Measurements from ENCODE around the gene WDFY3.

Gene WDFY3

DNA sequence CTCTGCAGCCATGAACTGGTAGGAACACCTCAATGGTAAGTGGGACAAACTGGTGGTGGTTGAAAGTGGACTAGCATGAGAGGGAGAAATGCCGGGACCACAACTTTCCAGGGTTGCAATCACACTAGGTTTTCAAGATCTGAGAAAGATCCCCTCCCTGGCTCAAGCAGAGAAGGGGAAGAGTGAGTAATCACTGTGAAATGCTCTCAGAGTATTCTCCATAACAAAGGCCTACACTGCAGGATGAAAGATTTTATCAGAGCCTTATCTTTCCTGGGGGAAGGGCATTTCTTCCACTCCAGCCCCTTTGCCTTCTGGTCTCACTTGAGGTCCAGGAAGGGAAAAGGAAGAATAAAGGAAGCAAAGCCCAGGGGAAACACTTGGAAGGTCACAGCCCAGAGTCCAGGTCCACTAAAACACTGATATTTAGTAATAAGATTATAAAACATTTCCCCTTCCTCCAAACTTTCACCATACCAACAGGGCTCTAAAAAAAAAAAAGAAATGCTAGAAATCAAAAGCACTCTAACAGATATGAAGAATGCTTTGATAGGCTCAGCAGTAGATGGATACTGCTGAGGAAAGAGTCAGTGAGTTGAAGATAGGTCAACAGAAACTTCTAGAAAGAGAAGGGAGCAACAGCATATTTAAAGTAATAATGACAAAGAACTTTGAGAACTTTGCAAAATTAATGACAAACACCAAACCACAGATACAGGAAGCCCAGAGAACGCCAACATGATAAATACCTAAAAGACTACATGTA is 95.9 kb downstream of the WDFY3 start:
- TF ChIP-seq TEAD4 (IDR thresholded peaks at IDR 0.05) = no peak
- TF ChIP-seq RAD21 (IDR thresholded peaks at IDR 0.05; ENCODE audit: low read depth) = no peak
- TF ChIP-seq FOXM1 (IDR thresholded peaks at IDR 0.05; ENCODE audit: borderline replicate concordance, low read depth) = no peak
- TF ChIP-seq, protein P1, sequence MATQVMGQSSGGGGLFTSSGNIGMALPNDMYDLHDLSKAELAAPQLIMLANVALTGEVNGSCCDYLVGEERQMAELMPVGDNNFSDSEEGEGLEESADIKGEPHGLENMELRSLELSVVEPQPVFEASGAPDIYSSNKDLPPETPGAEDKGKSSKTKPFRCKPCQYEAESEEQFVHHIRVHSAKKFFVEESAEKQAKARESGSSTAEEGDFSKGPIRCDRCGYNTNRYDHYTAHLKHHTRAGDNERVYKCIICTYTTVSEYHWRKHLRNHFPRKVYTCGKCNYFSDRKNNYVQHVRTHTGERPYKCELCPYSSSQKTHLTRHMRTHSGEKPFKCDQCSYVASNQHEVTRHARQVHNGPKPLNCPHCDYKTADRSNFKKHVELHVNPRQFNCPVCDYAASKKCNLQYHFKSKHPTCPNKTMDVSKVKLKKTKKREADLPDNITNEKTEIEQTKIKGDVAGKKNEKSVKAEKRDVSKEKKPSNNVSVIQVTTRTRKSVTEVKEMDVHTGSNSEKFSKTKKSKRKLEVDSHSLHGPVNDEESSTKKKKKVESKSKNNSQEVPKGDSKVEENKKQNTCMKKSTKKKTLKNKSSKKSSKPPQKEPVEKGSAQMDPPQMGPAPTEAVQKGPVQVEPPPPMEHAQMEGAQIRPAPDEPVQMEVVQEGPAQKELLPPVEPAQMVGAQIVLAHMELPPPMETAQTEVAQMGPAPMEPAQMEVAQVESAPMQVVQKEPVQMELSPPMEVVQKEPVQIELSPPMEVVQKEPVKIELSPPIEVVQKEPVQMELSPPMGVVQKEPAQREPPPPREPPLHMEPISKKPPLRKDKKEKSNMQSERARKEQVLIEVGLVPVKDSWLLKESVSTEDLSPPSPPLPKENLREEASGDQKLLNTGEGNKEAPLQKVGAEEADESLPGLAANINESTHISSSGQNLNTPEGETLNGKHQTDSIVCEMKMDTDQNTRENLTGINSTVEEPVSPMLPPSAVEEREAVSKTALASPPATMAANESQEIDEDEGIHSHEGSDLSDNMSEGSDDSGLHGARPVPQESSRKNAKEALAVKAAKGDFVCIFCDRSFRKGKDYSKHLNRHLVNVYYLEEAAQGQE (IDR thresholded peaks at IDR 0.05; ENCODE audit: low read depth) = no peak
- TF ChIP-seq, protein P2, sequence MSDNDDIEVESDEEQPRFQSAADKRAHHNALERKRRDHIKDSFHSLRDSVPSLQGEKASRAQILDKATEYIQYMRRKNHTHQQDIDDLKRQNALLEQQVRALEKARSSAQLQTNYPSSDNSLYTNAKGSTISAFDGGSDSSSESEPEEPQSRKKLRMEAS (IDR thresholded peaks at IDR 0.05) = no peak
- no peak for TF ChIP-seq NFIC (IDR thresholded peaks at IDR 0.05)
- TF ChIP-seq ZBTB7A (IDR thresholded peaks at IDR 0.05; ENCODE audit: low read depth) = no peak
- TF ChIP-seq TCF12 (IDR thresholded peaks at IDR 0.05; ENCODE audit: low read depth) = no peak
- no peak for TF ChIP-seq TAF1 (IDR thresholded peaks at IDR 0.05; ENCODE audit: low read depth)
- no peak for TF ChIP-seq EP300 (IDR thresholded peaks at IDR 0.05; ENCODE audit: borderline replicate concordance)
- TF ChIP-seq CEBPB (IDR thresholded peaks at IDR 0.05) = no peak
- TF ChIP-seq, protein P3, sequence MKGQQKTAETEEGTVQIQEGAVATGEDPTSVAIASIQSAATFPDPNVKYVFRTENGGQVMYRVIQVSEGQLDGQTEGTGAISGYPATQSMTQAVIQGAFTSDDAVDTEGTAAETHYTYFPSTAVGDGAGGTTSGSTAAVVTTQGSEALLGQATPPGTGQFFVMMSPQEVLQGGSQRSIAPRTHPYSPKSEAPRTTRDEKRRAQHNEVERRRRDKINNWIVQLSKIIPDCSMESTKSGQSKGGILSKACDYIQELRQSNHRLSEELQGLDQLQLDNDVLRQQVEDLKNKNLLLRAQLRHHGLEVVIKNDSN (IDR thresholded peaks at IDR 0.05) = no peak
- no peak for TF ChIP-seq YY1 (IDR thresholded peaks at IDR 0.05; ENCODE audit: low read depth)
- no peak for TF ChIP-seq EGR1 (IDR thresholded peaks at IDR 0.05)
- TF ChIP-seq CREB1 (IDR thresholded peaks at IDR 0.05; ENCODE audit: low read depth) = no peak

DNA sequence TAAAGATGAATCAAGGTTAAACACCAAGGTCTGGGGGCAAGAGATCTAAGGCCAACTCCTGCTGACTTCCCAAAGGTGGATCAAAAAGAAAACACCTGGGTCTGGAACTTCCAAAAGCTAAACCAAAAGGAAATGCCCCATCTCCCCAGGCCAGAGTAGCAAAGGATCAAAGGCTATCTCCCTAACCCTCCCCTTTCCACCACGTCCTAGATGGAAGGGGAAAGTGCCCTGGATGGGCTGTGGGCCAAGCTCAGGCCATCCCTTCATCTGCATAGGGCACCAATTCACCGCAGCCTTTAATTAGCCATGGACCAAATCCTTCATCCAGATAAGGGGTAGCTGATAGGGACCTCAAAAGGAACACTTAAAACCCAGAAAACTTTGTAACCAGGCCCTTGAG is 100.2 kb downstream of the WDFY3 start:
- no peak for TF ChIP-seq NFIC (IDR thresholded peaks at IDR 0.05)
- TF ChIP-seq CREB1 (IDR thresholded peaks at IDR 0.05; ENCODE audit: low read depth) = no peak
- no peak for TF ChIP-seq FOXM1 (IDR thresholded peaks at IDR 0.05; ENCODE audit: borderline replicate concordance, low read depth)
- no peak for TF ChIP-seq TCF12 (IDR thresholded peaks at IDR 0.05; ENCODE audit: low read depth)
- no peak for TF ChIP-seq EP300 (IDR thresholded peaks at IDR 0.05; ENCODE audit: borderline replicate concordance)
- TF ChIP-seq, protein P1 (IDR thresholded peaks at IDR 0.05; ENCODE audit: low read depth) = no peak
- TF ChIP-seq YY1 (IDR thresholded peaks at IDR 0.05; ENCODE audit: low read depth) = no peak
- TF ChIP-seq EGR1 (IDR thresholded peaks at IDR 0.05) = no peak
- TF ChIP-seq CEBPB (IDR thresholded peaks at IDR 0.05) = no peak

DNA sequence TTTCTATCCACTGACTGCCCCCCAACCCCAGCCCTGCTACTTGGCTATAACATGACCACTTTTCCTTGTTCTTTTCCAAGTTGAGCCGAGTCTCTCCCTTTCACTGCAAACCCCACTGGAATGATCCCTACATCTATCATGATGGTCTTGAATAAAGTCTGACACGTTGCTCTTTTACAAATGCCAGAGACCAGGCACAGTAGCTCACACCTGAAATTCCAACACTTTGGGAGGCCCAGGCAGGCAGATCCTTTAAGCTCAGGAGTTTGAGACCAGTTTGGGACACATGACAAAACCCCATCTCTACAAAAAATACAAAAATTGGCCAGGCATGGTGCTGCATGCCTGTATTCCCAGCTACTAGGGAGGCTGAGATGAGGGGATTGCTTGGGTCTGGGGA is 100.9 kb downstream of the WDFY3 start:
- TF ChIP-seq FOXM1 (IDR thresholded peaks at IDR 0.05; ENCODE audit: borderline replicate concordance, low read depth) = no peak
- no peak for TF ChIP-seq CREB1 (IDR thresholded peaks at IDR 0.05; ENCODE audit: low read depth)
- TF ChIP-seq EGR1 (IDR thresholded peaks at IDR 0.05) = no peak
- TF ChIP-seq TAF1 (IDR thresholded peaks at IDR 0.05; ENCODE audit: low read depth) = no peak
- TF ChIP-seq TEAD4 (IDR thresholded peaks at IDR 0.05) = no peak

DNA sequence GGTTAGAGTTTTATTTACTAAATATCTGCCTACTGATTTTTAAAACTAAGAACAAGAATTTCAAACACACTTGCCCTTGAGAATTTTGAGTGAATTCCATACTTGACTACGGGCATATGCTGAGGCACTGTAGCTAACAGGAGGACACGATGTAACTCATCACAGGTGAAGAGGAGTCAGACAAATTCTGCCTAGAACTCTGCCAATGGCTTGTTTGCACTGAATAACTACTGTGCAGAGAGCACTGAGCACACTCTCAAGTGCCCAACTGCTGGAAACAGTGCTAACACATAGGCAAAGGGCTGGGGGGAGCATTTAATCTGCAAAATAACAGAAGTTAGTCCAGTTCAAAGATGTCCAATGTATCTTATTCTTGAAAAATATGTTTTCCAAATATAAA is 104.4 kb downstream of the WDFY3 start:
- TF ChIP-seq RAD21 (IDR thresholded peaks at IDR 0.05; ENCODE audit: low read depth) (no peak), FOXM1 (IDR thresholded peaks at IDR 0.05; ENCODE audit: borderline replicate concordance, low read depth) (no peak), TCF12 (IDR thresholded peaks at IDR 0.05; ENCODE audit: low read depth) (no peak), CREB1 (IDR thresholded peaks at IDR 0.05; ENCODE audit: low read depth) (no peak), TEAD4 (IDR thresholded peaks at IDR 0.05) (no peak)

DNA sequence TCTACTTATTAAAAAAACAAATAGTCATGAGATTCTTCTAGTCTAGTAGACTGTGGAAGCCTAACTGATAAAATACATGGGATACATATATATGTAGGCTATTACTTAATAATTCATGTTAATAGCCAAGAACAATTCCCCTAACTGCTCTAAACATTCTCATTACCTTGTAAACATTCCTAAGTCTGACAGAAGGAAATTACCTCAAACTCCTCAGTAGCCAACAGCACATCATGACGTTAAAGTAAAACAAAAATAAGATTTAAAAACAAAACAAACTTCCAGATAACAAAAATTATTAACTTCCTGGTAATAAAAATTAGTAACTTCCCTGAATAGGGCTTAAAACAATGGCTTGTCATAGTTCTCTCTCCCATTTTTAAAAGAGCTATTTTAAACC is 109.2 kb downstream of the WDFY3 start:
- TF ChIP-seq, protein P1 (IDR thresholded peaks at IDR 0.05; ENCODE audit: low read depth) = no peak
- TF ChIP-seq, protein P2 (IDR thresholded peaks at IDR 0.05) = no peak
- TF ChIP-seq FOXM1 (IDR thresholded peaks at IDR 0.05; ENCODE audit: borderline replicate concordance, low read depth) = no peak
- TF ChIP-seq TEAD4 (IDR thresholded peaks at IDR 0.05) = no peak
- TF ChIP-seq, protein P3 (IDR thresholded peaks at IDR 0.05) = no peak
- TF ChIP-seq TAF1 (IDR thresholded peaks at IDR 0.05; ENCODE audit: low read depth) = no peak
- no peak for TF ChIP-seq NFIC (IDR thresholded peaks at IDR 0.05)
- no peak for TF ChIP-seq TCF12 (IDR thresholded peaks at IDR 0.05; ENCODE audit: low read depth)
- TF ChIP-seq CREB1 (IDR thresholded peaks at IDR 0.05; ENCODE audit: low read depth) = no peak
- no peak for TF ChIP-seq EGR1 (IDR thresholded peaks at IDR 0.05)
- TF ChIP-seq CEBPB (IDR thresholded peaks at IDR 0.05) = no peak
